Activated naive CD4-positive, alpha-beta T cell treated with anti-CD3 and anti-CD28 coated beads for 36 hours (primary cell): Measurements from ENCODE around the gene PLXNB2. TPM values are rescaled to one million over a fixed set of nuclear protein-coding genes. Genes with fewer than 3 reads are reported as not detected.

Experiments
- CTCF ChIA-PET: fragments of 350-600 bp; sonication (Branson Sonifier 250); formaldehyde crosslinking; loops from one replicate; lab custom pipeline; 2021; ENCODE audit warnings: antibody characterized with exemption; lab: Charles Lee
- DNase-seq: peaks from one replicate; pipeline ENCODE4 v3.0.0-alpha.2; 2020
- H3K27ac Mint-ChIP-seq: one replicate; pipeline ENCODE4 v1.8.0; 2021; ENCODE audit warnings: mild to moderate bottlenecking, mixed read lengths
- H3K27me3 Mint-ChIP-seq: one replicate; pipeline ENCODE4 v1.8.0; 2021; ENCODE audit warnings: low read depth, mixed read lengths
- H3K36me3 Mint-ChIP-seq: one replicate; pipeline ENCODE4 v1.8.0; 2021; ENCODE audit warnings: low read depth, mixed read lengths
- H3K4me1 Mint-ChIP-seq: one replicate; pipeline ENCODE4 v1.8.0; 2021; ENCODE audit warnings: low read depth, mixed read lengths
- H3K4me3 Mint-ChIP-seq: one replicate; pipeline ENCODE4 v1.8.0; 2021; ENCODE audit warnings: mild to moderate bottlenecking, moderate library complexity, mixed read lengths
- H3K9me3 Mint-ChIP-seq: one replicate; pipeline ENCODE4 v1.8.0; 2021; ENCODE audit warnings: mixed read lengths
- intact Hi-C: fragments of 100-400 bp; cut with micrococcal nuclease; formaldehyde crosslinking; loops from one replicate; pipeline ENCODE4 v1.15.1; 2023
- total RNA-seq, 2 experiments: library from RNA; stranded (reverse); gene quantifications; one replicate each; pipeline ENCODE4 v1.2.3, GENCODE V29; 2021

PLXNB2 gene
- total RNA-seq, 2 experiments from 2014 or later: 9.8 to 10.4 TPM

- CTCF ChIA-PET: interaction anchor here (0.6 to 2.7 kb wide), 13 partner anchors 10 to 340 kb away, joined by 3 to 25 read pairs (median 4); partner anchors contain the start of genes DENND6B and SYCE3
- H3K36me3 Mint-ChIP-seq: no peaks in the 10 kb centered on the region
- intact Hi-C loops: loop anchor here (2.0 to 5.0 kb wide), 2 partner anchors 74 to 244 kb away; partner anchors contain the start of gene DENND6B
- no peak for DNase-seq
- H3K4me1 Mint-ChIP-seq: peaks cover 8% of the 10 kb centered on the region
- H3K4me3 Mint-ChIP-seq: no peak overlapping the region
- H3K27ac Mint-ChIP-seq: no peak overlapping the region
- no peaks in the 10 kb centered on the region for H3K9me3 Mint-ChIP-seq
- no peaks in the 10 kb centered on the region for H3K27me3 Mint-ChIP-seq
Measured at GRCh38 chr22:50253046-50253915, 54.2 kb downstream of the PLXNB2 start.

DNA sequence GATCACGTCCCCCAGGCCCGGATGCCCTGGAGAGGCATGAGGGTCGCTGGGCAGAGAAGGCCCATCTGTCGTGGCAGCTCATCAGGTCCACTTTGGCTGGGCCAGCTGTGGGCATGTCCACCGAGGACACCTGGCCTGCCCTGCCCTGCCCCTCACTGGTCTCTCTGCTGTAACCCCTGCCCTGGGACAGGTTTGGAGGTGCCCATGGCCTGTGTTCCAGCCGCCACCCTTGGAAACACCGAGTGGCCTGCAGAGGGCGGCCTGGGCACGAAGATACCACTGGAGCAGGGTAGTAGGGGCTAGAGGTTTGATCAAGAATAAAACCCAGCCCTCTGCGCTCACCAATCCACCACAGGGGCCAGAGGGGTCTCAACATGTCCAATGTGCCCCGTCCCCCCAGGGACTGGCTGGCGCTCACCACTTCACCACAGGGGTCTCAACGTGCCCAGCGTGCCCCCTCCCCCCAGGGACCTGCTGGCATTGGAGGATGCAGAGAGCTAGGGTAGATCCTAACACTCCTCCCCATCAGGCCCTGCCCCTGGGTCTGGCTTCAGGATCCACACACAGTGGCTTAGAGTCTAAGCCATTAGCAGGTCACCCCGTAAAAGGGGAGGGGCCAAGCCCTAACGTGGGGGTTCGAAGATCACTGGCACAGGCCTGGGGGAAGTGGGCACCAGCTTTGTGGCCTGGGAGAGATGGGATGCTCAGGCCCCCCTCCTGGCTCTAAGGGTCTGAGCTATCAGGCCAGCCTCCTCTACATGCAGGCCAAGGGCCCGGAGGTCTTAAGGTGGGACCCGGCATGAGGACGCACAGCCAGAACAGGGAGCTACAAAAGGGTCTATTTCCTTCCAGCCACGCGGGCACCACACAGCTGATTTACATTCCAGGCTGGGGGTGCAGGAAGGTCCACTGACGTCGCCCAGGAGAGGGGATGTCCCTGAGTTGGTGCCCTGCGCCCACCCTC is 55.1 kb downstream of the PLXNB2 start:
- CTCF ChIA-PET: interaction anchor here (0.6 to 2.7 kb wide), 23 partner anchors 9 to 341 kb away, joined by 3 to 25 read pairs (median 4); partner anchors contain the start of genes DENND6B, MAPK12, SCO2 and SYCE3
- Mint-ChIP-seq H3K27ac (no peak overlapping the region), H3K27me3 (no peaks in the 10 kb centered on the region), H3K36me3 (peaks cover 3% of the 10 kb centered on the region), H3K4me3 (peak overlapping the region; percentile 18), H3K4me1 (peaks cover 13% of the 10 kb centered on the region), H3K9me3 (no peaks in the 10 kb centered on the region)
- DNase-seq: peak; percentile 82
- intact Hi-C loops: loop anchor here (1.0 to 5.0 kb wide), 4 partner anchors 18 to 245 kb away; partner anchors contain the start of genes DENND6B and MAPK11

- peaks cover 5% of the 10 kb centered on the region for H3K36me3 Mint-ChIP-seq
- intact Hi-C loops: loop anchor here (1.0 to 5.0 kb wide), 4 partner anchors 19 to 246 kb away; partner anchors contain the start of genes DENND6B and MAPK11
- no peak overlapping the region for H3K27ac Mint-ChIP-seq
- DNase-seq: no peak
- H3K4me1 Mint-ChIP-seq: peaks cover 16% of the 10 kb centered on the region
- H3K4me3 Mint-ChIP-seq: peak overlapping the region; percentile 24
- no peaks in the 10 kb centered on the region for H3K9me3 Mint-ChIP-seq
- CTCF ChIA-PET: interaction anchor here (0.6 to 2.7 kb wide), 18 partner anchors 10 to 369 kb away, joined by 3 to 25 read pairs (median 4); partner anchors contain the start of genes DENND6B, MAPK12, SCO2 and SYCE3
- H3K27me3 Mint-ChIP-seq: no peaks in the 10 kb centered on the region
Measured at GRCh38 chr22:50251477-50252081, 55.9 kb downstream of the PLXNB2 start.

DNA sequence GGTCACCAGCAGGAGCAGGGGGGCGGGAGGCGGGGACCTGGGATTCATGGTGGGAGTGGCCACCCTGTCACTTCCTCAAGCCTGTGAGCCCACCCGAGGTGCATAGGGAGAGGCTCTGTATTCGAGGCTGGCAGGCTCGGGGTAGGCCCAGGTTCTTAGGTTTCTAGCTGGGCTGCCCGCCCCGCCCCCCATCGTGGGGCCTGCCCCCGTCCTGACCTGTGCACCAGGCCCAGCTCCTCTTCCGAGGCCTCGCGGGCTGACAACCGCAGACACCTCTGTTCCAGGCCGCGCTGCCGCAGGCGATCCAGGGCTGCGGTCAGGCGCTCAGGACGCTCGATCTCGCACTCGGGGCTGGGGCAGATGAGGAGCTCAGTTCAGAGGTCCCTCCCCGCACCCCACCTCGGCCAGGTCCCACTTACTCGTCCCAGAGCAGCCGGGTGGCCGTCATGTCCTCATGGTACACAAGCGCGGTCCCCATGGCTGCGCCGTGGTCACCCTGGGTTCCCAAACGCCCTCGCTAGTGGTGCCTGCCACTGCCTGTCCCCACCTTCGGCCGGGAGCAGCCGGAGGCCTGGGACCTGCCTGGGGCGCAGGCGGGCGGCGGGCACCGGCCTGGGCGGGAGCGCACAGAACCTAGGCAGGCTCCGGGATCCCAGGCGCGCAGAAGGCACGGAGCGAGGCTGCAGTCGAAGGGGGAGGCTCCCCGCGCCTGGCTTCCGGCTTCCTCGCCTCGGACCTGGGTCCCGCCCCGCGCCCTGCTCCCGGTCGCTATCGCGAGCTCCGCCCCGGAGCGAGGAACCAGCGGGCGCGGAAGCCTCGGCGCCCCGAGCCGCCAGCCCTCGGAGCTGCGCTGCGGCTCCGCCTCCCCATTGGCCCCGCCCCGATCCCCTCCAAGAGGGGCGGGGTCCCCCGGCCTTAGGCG is 56.6 kb downstream of the PLXNB2 start, which contains the start of gene HDAC10:
Gene HDAC10, minus strand, starts transcription at position 711 of the 922 bp plus-strand sequence. Its CDS starts 233 bp downstream, at position 478.
- Mint-ChIP-seq H3K4me3 (peak within 1 kb of the TSS; percentile 81), H3K27ac (no peak within 1 kb of the TSS), H3K4me1 (peaks cover 19% of the 10 kb centered on the region), H3K9me3 (no peaks in the 10 kb centered on the region), H3K36me3 (peaks cover 5% of the 10 kb centered on the region), H3K27me3 (no peaks in the 10 kb centered on the region)
- CTCF ChIA-PET: interaction anchor here (0.6 to 2.7 kb wide), 14 partner anchors 9 to 369 kb away, joined by 3 to 25 read pairs (median 5); partner anchors contain the start of genes DENND6B, MAPK12 and SCO2
- peak; percentile 90 for DNase-seq
- intact Hi-C loops: loop anchor here (5.0 kb wide), 1 partner anchor 246 kb away; no protein-coding TSS in a partner anchor

GRCh38 chr22:50250249-50250554 is 57.2 kb downstream of the PLXNB2 start:
- no peak for DNase-seq
- CTCF ChIA-PET: interaction anchor here (1.3 to 2.4 kb wide), 3 partner anchors 9 to 223 kb away, joined by 4 to 13 read pairs (median 7); no protein-coding TSS in a partner anchor
- Mint-ChIP-seq H3K9me3 (no peaks in the 10 kb centered on the region), H3K27me3 (no peaks in the 10 kb centered on the region), H3K27ac (no peak overlapping the region), H3K36me3 (peaks cover 5% of the 10 kb centered on the region), H3K4me3 (peak overlapping the region; percentile 81), H3K4me1 (peaks cover 19% of the 10 kb centered on the region)
- intact Hi-C loops: loop anchor here (5.0 kb wide), 1 partner anchor 247 kb away; no protein-coding TSS in a partner anchor

GRCh38 chr22:50249341-50250248 is 57.9 kb downstream of the PLXNB2 start:
- Mint-ChIP-seq H3K9me3 (no peaks in the 10 kb centered on the region), H3K27ac (no peak overlapping the region), H3K36me3 (peaks cover 7% of the 10 kb centered on the region), H3K4me1 (peaks cover 21% of the 10 kb centered on the region), H3K4me3 (peak overlapping the region; percentile 81), H3K27me3 (no peaks in the 10 kb centered on the region)
- CTCF ChIA-PET: interaction anchor here (2.3 to 2.4 kb wide), 2 partner anchors 8 to 10 kb away, joined by 7 to 13 read pairs; no protein-coding TSS in a partner anchor
- DNase-seq: no peak
- intact Hi-C loops: loop anchor here (5.0 to 10.0 kb wide), 2 partner anchors 225 to 248 kb away; partner anchors contain the start of gene SBF1

- Mint-ChIP-seq H3K36me3 (peaks cover 7% of the 10 kb centered on the region), H3K27ac (no peak overlapping the region)
- intact Hi-C loops: loop anchor here (10.0 kb wide), 1 partner anchor 226 kb away; the partner anchor contains the start of gene SBF1
Measured at GRCh38 chr22:50248196-50249081, 59.0 kb downstream of the PLXNB2 start.

DNA sequence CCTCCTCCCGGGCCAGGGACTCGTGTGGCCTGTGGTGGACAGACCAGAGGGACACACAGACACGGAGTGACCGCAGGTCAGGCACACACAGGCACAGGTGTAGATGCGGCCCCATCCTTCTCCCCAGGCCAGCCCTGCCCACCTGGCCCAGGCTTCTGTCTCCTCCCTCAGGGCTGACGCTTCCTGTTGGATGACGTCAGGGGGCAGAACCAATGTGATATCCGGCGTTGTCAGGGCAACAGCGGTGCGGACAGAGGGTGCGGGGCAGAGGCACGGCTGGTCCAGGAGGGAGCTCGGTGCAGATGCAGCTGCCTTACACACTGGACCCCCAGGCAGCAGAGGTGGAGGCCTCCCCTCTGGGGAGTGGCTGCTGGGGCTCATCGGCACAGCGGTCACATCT is 59.7 kb downstream of the PLXNB2 start:
- CTCF ChIA-PET: interaction anchor here (1.1 kb wide), 1 partner anchor 75 kb away, joined by 4 read pairs; no protein-coding TSS in a partner anchor
- no peak overlapping the region for H3K27ac Mint-ChIP-seq
- H3K36me3 Mint-ChIP-seq: peaks cover 7% of the 10 kb centered on the region
- intact Hi-C loops: loop anchor here (10.0 kb wide), 1 partner anchor 227 kb away; the partner anchor contains the start of gene SBF1
- DNase-seq: peak; percentile 56
- peaks cover 30% of the 10 kb centered on the region for H3K4me1 Mint-ChIP-seq
- H3K27me3 Mint-ChIP-seq: no peaks in the 10 kb centered on the region
- no peak overlapping the region for H3K4me3 Mint-ChIP-seq
- H3K9me3 Mint-ChIP-seq: no peaks in the 10 kb centered on the region

More at GRCh38 chr22:50248196-50249081, 59.0 kb downstream of the PLXNB2 start:
- H3K9me3 Mint-ChIP-seq: no peaks in the 10 kb centered on the region
- CTCF ChIA-PET: interaction anchor here (1.1 kb wide), 1 partner anchor 75 kb away, joined by 4 read pairs; no protein-coding TSS in a partner anchor
- no peak overlapping the region for H3K4me3 Mint-ChIP-seq
- H3K4me1 Mint-ChIP-seq: peaks cover 28% of the 10 kb centered on the region
- DNase-seq: no peak
- no peaks in the 10 kb centered on the region for H3K27me3 Mint-ChIP-seq
